ENCODE data around the gene F8A3.
"Not testable (repeated sequence)": the region's sequence is repeated elsewhere in the genome, so short reads cannot be mapped to it uniquely, and the experiment has no call there.

DNA sequence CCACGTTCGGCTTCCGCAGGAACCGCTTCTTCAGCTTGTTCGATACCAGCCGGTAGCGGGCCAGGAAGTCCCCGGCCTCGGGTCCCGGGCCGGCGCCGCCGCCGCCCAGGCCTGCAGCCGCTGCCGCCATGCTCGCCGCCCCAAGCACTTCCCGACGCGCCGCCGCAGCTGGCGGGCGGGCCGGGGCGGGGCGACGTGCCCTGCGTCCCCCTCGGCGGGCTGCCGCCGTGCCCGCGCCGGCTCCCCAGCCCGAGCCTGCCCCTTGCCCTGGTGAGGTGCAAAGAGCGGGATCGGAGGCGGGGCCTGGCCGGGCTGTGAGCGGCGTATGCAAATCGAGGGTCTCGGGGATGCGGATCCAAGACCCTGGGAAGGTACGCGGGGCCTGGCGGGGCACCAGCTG, at the start of gene F8A3:
- not testable (repeated sequence) for TF ChIP-seq EZH2 (IDR thresholded peaks at IDR 0.05; ENCODE audit: borderline replicate concordance, low read depth, low read length, severe bottlenecking); MYC (IDR thresholded peaks at IDR 0.05; ENCODE audit: low read depth, low read length); POLR2A (IDR thresholded peaks at IDR 0.05; ENCODE audit: low read depth, low read length)

All from endothelial cell of umbilical vein (primary cell).